Measurements from ENCODE around the gene SLC9C1. TPM values are rescaled to one million over a fixed set of nuclear protein-coding genes. Genes with fewer than 3 reads are reported as not detected.
"Not testable (repeated sequence)": the region's sequence is repeated elsewhere in the genome, so short reads cannot be mapped to it uniquely, and the experiment has no call there.

SLC9C1 gene
- total and polyA plus RNA-seq, 2 experiments from 2014 or later, result 0.03 TPM; not detected in 1

- Histone ChIP-seq H3K36me3 (replicated peaks; ENCODE audit: insufficient read depth, low read depth) (no peaks in the 10 kb centered on the region), H3K4me2 (no peak overlapping the region), H3K27ac (no peak overlapping the region), H4K20me1 (ENCODE audit: insufficient read depth, poor library complexity, severe bottlenecking) (no peaks in the 10 kb centered on the region), H3K4me3 (no peak overlapping the region), H3K79me2 (no peaks in the 10 kb centered on the region), H2AFZ (no peak overlapping the region), H3K4me1 (ENCODE audit: insufficient read depth) (no peaks in the 10 kb centered on the region), H3K9me3 (ENCODE audit: low read depth) (no peaks in the 10 kb centered on the region), H3K9me2 (replicated peaks; ENCODE audit: insufficient read depth) (no peaks in the 10 kb centered on the region), H3K27me3 (no peaks in the 10 kb centered on the region)
- 55% methylated on average over 1 of the region's 1 CpG for WGBS (ENCODE audit: low lambda C conversion rate, missing lambda C conversion rate)
- TF ChIP-seq EZH2 (IDR thresholded peaks at IDR 0.05; ENCODE audit: borderline replicate concordance) (no peak), CTCF (IDR thresholded peaks at IDR 0.05; ENCODE audit: poor library complexity) (no peak), EZH2phosphoT487 (IDR thresholded peaks at IDR 0.05; ENCODE audit: low read depth, severe bottlenecking, unreplicated experiment) (no peak)
- no peak for DNase-seq (ENCODE audit: low spot score)
Observed at GRCh38 chr3:112197131-112197530, 96.9 kb downstream of the SLC9C1 start.

DNA sequence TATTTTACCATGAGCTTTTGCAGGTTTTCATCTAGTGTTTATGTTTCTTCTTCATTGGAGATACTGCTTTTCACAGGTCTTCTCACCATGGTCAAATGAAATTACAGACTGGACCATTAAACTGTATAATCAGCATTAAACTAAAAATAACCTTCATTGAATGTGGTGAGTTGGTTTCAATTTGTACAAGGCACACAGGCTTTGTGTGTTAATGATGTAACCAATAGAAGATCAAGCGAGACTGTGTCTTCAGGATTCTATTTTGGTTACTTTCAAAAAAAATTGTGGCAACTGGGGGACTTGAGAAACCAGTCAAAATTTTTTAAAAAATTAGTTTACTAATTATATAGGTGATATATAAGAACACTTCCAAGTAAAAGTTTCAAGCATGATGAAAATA is 106.7 kb downstream of the SLC9C1 start:
- no peaks in the 10 kb centered on the region for H3K4me1 ChIP-seq (ENCODE audit: insufficient read depth)
- no peak overlapping the region for H3K4me3 ChIP-seq
- no peak overlapping the region for H2AFZ ChIP-seq
- H3K27ac ChIP-seq, result no peak overlapping the region
- DNase-seq (ENCODE audit: low spot score), result no peak
- TF ChIP-seq CTCF (IDR thresholded peaks at IDR 0.05; ENCODE audit: poor library complexity) (no peak), EZH2 (IDR thresholded peaks at IDR 0.05; ENCODE audit: borderline replicate concordance) (no peak), EZH2phosphoT487 (IDR thresholded peaks at IDR 0.05; ENCODE audit: low read depth, severe bottlenecking, unreplicated experiment) (no peak)
- no peaks in the 10 kb centered on the region for H3K9me2 ChIP-seq (replicated peaks; ENCODE audit: insufficient read depth)
- H3K36me3 ChIP-seq (replicated peaks; ENCODE audit: insufficient read depth, low read depth), result no peaks in the 10 kb centered on the region
- no peaks in the 10 kb centered on the region for H3K79me2 ChIP-seq
- no peak overlapping the region for H3K4me2 ChIP-seq
- no peaks in the 10 kb centered on the region for H3K27me3 ChIP-seq
- no peaks in the 10 kb centered on the region for H3K9me3 ChIP-seq (ENCODE audit: low read depth)
- no peaks in the 10 kb centered on the region for H4K20me1 ChIP-seq (ENCODE audit: insufficient read depth, poor library complexity, severe bottlenecking)
- 79% methylated on average over 1 of the region's 1 CpG for WGBS (ENCODE audit: low lambda C conversion rate, missing lambda C conversion rate)

- H4K20me1 ChIP-seq (ENCODE audit: insufficient read depth, poor library complexity, severe bottlenecking); H3K27me3 ChIP-seq; H3K9me3 ChIP-seq (ENCODE audit: low read depth); H3K79me2 ChIP-seq; H3K27ac ChIP-seq; H3K36me3 ChIP-seq (replicated peaks; ENCODE audit: insufficient read depth, low read depth); H3K9me2 ChIP-seq (replicated peaks; ENCODE audit: insufficient read depth); H3K4me1 ChIP-seq (ENCODE audit: insufficient read depth): not testable (repeated sequence)
- Histone ChIP-seq H2AFZ (peak overlapping the region; percentile 11), H3K4me3 (peak overlapping the region; percentile 30), H3K4me2 (peak overlapping the region; percentile 77)
- peak; percentile 12 for DNase-seq (ENCODE audit: low spot score)
- 18% methylated on average over 20 of the region's 42 CpGs for WGBS (ENCODE audit: low lambda C conversion rate, missing lambda C conversion rate)
Observed at GRCh38 chr3:112185423-112186035, 108.5 kb downstream of the SLC9C1 start.

- 89% methylated on average over 6 of the region's 6 CpGs for WGBS (ENCODE audit: low lambda C conversion rate, missing lambda C conversion rate)
- Histone ChIP-seq H3K27ac (no peak overlapping the region), H3K9me3 (ENCODE audit: low read depth) (no peaks in the 10 kb centered on the region), H3K4me1 (ENCODE audit: insufficient read depth) (no peaks in the 10 kb centered on the region), H3K79me2 (no peaks in the 10 kb centered on the region), H3K4me2 (no peak overlapping the region), H4K20me1 (ENCODE audit: insufficient read depth, poor library complexity, severe bottlenecking) (no peaks in the 10 kb centered on the region), H2AFZ (no peak overlapping the region), H3K36me3 (replicated peaks; ENCODE audit: insufficient read depth, low read depth) (no peaks in the 10 kb centered on the region), H3K9me2 (replicated peaks; ENCODE audit: insufficient read depth) (no peaks in the 10 kb centered on the region), H3K4me3 (no peak overlapping the region), H3K27me3 (no peaks in the 10 kb centered on the region)
- TF ChIP-seq CTCF (IDR thresholded peaks at IDR 0.05; ENCODE audit: poor library complexity) (no peak), EZH2phosphoT487 (IDR thresholded peaks at IDR 0.05; ENCODE audit: low read depth, severe bottlenecking, unreplicated experiment) (no peak), EZH2 (IDR thresholded peaks at IDR 0.05; ENCODE audit: borderline replicate concordance) (no peak)
- DNase-seq (ENCODE audit: low spot score), result no peak
Observed at GRCh38 chr3:112175646-112176045, 118.4 kb downstream of the SLC9C1 start.
